Loucy (cell line): ENCODE measurements around the gene ARL2BP.

ENCODE experiments used
- H2AFZ ChIP-seq: fragments of 200-600 bp; sonication (generic); 2 replicates; pipeline ENCODE4 v1.6.0; 2016; ENCODE audit warnings: antibody characterized with exemption, mild to moderate bottlenecking, low read length, moderate library complexity
- H3F3A ChIP-seq: fragments of 200-600 bp; 2 replicates; pipeline ENCODE4 v1.6.0; 2016; ENCODE audit warnings: antibody characterized with exemption, low read depth, mild to moderate bottlenecking
- H3K27me3 ChIP-seq: fragments of 200-600 bp; sonication (generic); 2 replicates; pipeline ENCODE4 v1.6.1; 2014; ENCODE audit warnings: low read length, mild to moderate bottlenecking; ENCODE audit not compliant: insufficient read depth, poor library complexity, severe bottlenecking
- H3K36me3 ChIP-seq: fragments of 200-600 bp; sonication (generic); 2 replicates; pipeline ENCODE4 v1.6.1; 2016; ENCODE audit warnings: low read length; ENCODE audit not compliant: insufficient read depth
- H3K4me1 ChIP-seq: fragments of 200-600 bp; sonication (generic); 2 replicates; pipeline ENCODE4 v1.5.1; 2014; ENCODE audit warnings: low read length, mild to moderate bottlenecking; ENCODE audit not compliant: insufficient read depth, poor library complexity, severe bottlenecking
- H3K4me2 ChIP-seq: fragments of 200-600 bp; sonication (generic); 2 replicates; pipeline ENCODE4 v1.6.0; 2014; ENCODE audit warnings: antibody characterized with exemption, low read length, low read depth, mild to moderate bottlenecking; ENCODE audit not compliant: poor library complexity, severe bottlenecking
- H3K4me3 ChIP-seq: fragments of 200-600 bp; sonication (generic); 2 replicates; pipeline ENCODE4 v1.5.1; 2014; ENCODE audit warnings: low read length, mild to moderate bottlenecking, mixed read lengths; ENCODE audit not compliant: poor library complexity, severe bottlenecking
- H3K79me2 ChIP-seq: fragments of 200-600 bp; sonication (generic); 2 replicates; pipeline ENCODE4 v1.6.1; 2014; ENCODE audit warnings: low read length; ENCODE audit not compliant: insufficient read depth
- H3K9ac ChIP-seq: fragments of 200-600 bp; sonication (generic); 2 replicates; pipeline ENCODE4 v1.6.0; 2014; ENCODE audit warnings: mild to moderate bottlenecking, low read depth, low read length, moderate library complexity; ENCODE audit not compliant: poor library complexity, severe bottlenecking
- H3K9me2 ChIP-seq: fragments of 200-600 bp; sonication (generic); replicated peaks from 2 replicates; pipeline ENCODE4 v1.6.1; 2016; ENCODE audit warnings: low read depth, low read length, mixed read lengths
- H3K9me3 ChIP-seq: fragments of 200-600 bp; sonication (generic); 2 replicates; pipeline ENCODE4 v1.6.1; 2014; ENCODE audit warnings: mild to moderate bottlenecking, antibody characterized with exemption, low read length, low read depth; ENCODE audit not compliant: insufficient read depth
- H4K20me1 ChIP-seq: fragments of 200-600 bp; sonication (generic); 2 replicates; pipeline ENCODE4 v1.6.0; 2014; ENCODE audit warnings: antibody characterized with exemption, low read length, mild to moderate bottlenecking; ENCODE audit not compliant: insufficient read depth, poor library complexity, severe bottlenecking
- EZH2phosphoT487 ChIP-seq: fragments of 200-600 bp; IDR thresholded peaks from 2 replicates; pipeline ENCODE4 v1.6.1; 2018; ENCODE audit warnings: antibody characterized with exemption, mild to moderate bottlenecking, moderate library complexity, borderline replicate concordance
- TF ChIP-seq, protein P1 (sequence below): fragments of 200-600 bp; sonication (generic); conservative IDR thresholded peaks from 2 replicates; pipeline ENCODE4 v1.5.1; 2014; ENCODE audit warnings: mild to moderate bottlenecking, antibody characterized with exemption, low read length

ARL2BP gene

DNA sequence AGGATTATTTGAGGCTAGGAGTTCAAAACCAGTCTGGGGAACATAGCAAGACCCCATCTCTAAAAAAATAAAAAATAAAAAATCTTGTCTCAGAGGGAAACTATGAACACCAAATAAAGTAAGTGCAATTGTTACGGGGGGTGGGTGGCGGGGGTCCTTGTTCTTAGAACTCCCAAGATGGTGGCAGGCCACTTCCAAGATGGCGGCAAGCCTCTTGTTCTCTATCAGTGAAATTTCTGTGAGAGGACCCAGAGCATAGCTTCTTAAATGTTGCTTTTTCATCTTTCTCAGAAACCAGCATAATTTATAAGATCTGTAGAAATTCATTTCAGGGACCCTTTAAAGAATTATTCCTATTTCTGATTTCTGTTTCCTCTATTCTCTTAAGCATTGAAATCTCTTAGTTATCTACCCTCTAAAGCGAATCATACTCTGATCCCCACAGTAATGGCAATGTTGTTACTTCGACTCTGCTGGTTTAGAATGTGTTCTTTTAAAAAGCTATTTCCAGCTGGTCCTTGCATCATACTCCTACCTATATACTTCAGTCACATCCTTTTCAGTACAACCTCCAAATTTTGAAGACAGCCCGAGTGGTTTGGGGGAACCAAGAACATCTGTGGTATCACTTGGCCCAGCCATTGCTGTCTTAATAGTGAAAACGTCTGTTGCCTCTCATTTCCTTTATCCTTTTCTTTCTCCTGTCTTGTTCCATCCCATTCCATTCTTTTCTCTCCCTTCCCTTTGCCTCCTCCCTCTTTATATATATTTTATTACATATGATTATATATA lies 42.8 kb upstream of the ARL2BP start:
- no peak overlapping the region for H2AFZ ChIP-seq
- no peaks in the 10 kb centered on the region for H3K9me3 ChIP-seq
- H3K4me1 ChIP-seq: no peaks in the 10 kb centered on the region
- no peaks in the 10 kb centered on the region for H3F3A ChIP-seq
- peaks cover 3% of the 10 kb centered on the region for H4K20me1 ChIP-seq
- peaks cover 21% of the 10 kb centered on the region for H3K79me2 ChIP-seq
- H3K27me3 ChIP-seq: no peaks in the 10 kb centered on the region
- H3K9ac ChIP-seq: no peak overlapping the region
- no peak overlapping the region for H3K4me2 ChIP-seq
- no peaks in the 10 kb centered on the region for H3K9me2 ChIP-seq
- H3K4me3 ChIP-seq: no peak overlapping the region
- H3K36me3 ChIP-seq: peaks cover 29% of the 10 kb centered on the region
- TF ChIP-seq, protein P1, sequence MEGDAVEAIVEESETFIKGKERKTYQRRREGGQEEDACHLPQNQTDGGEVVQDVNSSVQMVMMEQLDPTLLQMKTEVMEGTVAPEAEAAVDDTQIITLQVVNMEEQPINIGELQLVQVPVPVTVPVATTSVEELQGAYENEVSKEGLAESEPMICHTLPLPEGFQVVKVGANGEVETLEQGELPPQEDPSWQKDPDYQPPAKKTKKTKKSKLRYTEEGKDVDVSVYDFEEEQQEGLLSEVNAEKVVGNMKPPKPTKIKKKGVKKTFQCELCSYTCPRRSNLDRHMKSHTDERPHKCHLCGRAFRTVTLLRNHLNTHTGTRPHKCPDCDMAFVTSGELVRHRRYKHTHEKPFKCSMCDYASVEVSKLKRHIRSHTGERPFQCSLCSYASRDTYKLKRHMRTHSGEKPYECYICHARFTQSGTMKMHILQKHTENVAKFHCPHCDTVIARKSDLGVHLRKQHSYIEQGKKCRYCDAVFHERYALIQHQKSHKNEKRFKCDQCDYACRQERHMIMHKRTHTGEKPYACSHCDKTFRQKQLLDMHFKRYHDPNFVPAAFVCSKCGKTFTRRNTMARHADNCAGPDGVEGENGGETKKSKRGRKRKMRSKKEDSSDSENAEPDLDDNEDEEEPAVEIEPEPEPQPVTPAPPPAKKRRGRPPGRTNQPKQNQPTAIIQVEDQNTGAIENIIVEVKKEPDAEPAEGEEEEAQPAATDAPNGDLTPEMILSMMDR: no peak
- TF ChIP-seq EZH2phosphoT487: no peak

DNA sequence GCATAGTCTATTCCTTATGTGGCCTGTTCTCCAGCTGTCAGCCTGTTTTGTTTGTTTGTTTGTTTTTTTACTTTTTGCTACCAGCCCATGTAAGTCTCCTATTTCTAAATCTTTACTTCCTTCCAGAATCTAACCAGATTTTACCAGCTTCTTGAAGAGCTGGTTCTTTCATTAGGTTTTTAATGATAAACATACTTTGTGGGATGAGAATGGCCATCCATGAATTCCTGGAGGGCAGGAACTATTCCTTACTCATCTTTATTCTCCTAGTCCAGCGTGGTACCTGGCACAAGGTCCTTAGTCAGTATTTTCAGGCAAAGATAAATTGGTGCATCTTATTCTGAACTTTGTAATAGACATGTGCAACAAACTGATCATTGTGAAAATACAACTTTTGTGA lies 41.6 kb upstream of the ARL2BP start:
- Histone ChIP-seq H3K4me2 (no peak overlapping the region), H3K9me3 (no peaks in the 10 kb centered on the region), H3K36me3 (peaks cover 39% of the 10 kb centered on the region), H3K9ac (no peak overlapping the region), H2AFZ (no peak overlapping the region), H3K9me2 (no peaks in the 10 kb centered on the region), H3K4me1 (no peaks in the 10 kb centered on the region), H3K4me3 (no peak overlapping the region), H3F3A (no peaks in the 10 kb centered on the region), H4K20me1 (peaks cover 3% of the 10 kb centered on the region), H3K79me2 (peaks cover 11% of the 10 kb centered on the region), H3K27me3 (no peaks in the 10 kb centered on the region)
- TF ChIP-seq, protein P1: no peak
- TF ChIP-seq EZH2phosphoT487: no peak

DNA sequence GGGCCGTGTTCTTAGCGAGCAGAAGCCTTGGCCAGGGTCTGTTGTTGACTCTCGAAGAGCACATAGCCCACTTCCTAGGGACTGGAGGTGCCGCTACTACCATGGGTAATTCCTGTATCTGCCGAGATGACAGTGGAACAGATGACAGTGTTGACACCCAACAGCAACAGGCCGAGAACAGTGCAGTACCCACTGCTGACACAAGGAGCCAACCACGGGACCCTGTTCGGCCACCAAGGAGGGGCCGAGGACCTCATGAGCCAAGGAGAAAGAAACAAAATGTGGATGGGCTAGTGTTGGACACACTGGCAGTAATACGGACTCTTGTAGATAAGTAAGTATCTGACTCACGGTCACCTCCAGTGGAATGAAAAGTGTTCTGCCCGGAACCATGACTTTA lies 40.4 kb upstream of the ARL2BP start:
- H3K79me2 ChIP-seq: peaks cover 5% of the 10 kb centered on the region; the same call in 1 of the 2 replicates
- H3K9ac ChIP-seq: no peak overlapping the region
- no peaks in the 10 kb centered on the region for H4K20me1 ChIP-seq
- no peak overlapping the region for H3K4me2 ChIP-seq
- no peaks in the 10 kb centered on the region for H3K9me2 ChIP-seq
- peaks cover 48% of the 10 kb centered on the region for H3K36me3 ChIP-seq
- H3F3A ChIP-seq: no peaks in the 10 kb centered on the region
- H3K9me3 ChIP-seq: no peaks in the 10 kb centered on the region
- H3K27me3 ChIP-seq: no peaks in the 10 kb centered on the region
- no peak overlapping the region for H3K4me3 ChIP-seq
- H3K4me1 ChIP-seq: no peaks in the 10 kb centered on the region
- no peak for TF ChIP-seq EZH2phosphoT487
- TF ChIP-seq, protein P1: no peak; the same call in 1 of the 2 replicates
- H2AFZ ChIP-seq: no peak overlapping the region
